HFF-Myc (cell line): Measurements from ENCODE around the gene PIGR.

Experiments used
- DNase-seq: peaks from one replicate; pipeline ENCODE4 v3.0.0-alpha.2; 2011; ENCODE audit warnings: low read depth; ENCODE audit errors: extremely low read depth
- H3K4me3 ChIP-seq: replicated peaks from 2 replicates; pipeline ENCODE4 v1.5.1; 2011; ENCODE audit warnings: low read depth, mild to moderate bottlenecking, control low read depth, low read length
- TF ChIP-seq, protein P1 (sequence below): IDR thresholded peaks from 2 replicates; pipeline ENCODE4 v1.5.1; 2012; ENCODE audit warnings: mild to moderate bottlenecking, low read depth, low read length, control low read depth; ENCODE audit errors: missing control alignments

PIGR gene

DNA sequence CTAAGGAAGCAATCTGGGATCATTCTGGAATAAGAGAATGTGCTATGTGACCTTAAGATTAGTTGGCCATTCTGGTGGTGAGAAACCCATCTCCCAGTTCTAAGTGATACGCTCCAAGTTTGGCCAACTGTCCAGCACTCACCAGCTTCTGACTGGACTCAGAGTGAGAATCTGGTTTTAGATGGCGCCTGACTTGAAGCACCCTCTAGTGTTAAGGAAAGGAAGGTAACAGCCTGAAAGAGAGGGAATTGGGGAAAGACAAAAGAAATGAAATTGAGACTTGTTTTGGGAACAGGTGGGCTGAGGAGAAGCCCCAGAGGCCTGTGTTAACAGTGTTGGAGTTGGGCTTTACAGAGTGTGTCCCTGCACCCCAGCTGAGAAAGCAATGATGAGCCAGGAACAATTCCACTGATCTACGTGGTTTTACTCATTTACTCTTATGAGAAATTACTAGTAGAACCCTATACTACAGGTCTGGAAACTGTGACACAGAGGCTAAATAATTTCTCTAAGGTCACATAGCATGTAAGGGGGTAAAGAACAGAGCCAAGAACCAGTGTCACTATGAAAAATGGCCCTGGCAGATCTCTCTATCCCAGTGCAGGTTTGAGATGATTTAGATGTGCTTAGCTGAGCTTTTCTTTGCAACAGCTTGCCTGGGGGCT is 33.2 kb upstream of the PIGR start:
- no peak overlapping the region for H3K4me3 ChIP-seq
- DNase-seq = no peak
- TF ChIP-seq, protein P1, sequence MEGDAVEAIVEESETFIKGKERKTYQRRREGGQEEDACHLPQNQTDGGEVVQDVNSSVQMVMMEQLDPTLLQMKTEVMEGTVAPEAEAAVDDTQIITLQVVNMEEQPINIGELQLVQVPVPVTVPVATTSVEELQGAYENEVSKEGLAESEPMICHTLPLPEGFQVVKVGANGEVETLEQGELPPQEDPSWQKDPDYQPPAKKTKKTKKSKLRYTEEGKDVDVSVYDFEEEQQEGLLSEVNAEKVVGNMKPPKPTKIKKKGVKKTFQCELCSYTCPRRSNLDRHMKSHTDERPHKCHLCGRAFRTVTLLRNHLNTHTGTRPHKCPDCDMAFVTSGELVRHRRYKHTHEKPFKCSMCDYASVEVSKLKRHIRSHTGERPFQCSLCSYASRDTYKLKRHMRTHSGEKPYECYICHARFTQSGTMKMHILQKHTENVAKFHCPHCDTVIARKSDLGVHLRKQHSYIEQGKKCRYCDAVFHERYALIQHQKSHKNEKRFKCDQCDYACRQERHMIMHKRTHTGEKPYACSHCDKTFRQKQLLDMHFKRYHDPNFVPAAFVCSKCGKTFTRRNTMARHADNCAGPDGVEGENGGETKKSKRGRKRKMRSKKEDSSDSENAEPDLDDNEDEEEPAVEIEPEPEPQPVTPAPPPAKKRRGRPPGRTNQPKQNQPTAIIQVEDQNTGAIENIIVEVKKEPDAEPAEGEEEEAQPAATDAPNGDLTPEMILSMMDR = peak; percentile 63

GRCh38 chr1:206978259-206978658 is 32.0 kb upstream of the PIGR start:
- no peak overlapping the region for H3K4me3 ChIP-seq
- TF ChIP-seq, protein P1 = no peak
- DNase-seq = no peak

DNA sequence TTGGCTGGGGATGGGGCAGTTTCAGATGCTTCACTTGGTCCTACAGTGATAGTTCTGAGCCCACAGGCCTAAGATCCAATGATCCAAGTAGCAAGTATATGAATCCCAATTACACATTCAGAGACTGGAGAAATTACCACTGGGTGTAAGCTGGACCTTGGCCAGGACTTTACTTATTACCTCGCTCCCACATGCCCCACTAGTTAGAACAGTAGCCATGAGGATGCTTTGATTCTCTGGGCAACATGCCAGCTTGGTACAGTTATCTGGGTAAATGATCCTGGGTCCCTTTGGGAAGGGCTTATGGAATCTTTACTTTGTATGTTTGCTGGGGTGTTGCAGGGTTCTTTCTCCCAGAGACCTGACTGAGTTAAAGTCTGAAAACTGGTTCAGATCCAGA is 29.0 kb upstream of the PIGR start:
- TF ChIP-seq, protein P1 = no peak
- DNase-seq = no peak

GRCh38 chr1:206974140-206974539 is 27.9 kb upstream of the PIGR start:
- no peak overlapping the region for H3K4me3 ChIP-seq
- TF ChIP-seq, protein P1 = no peak
- DNase-seq = no peak

More for the DNA sequence above, 29.0 kb upstream of the PIGR start:
- no peak overlapping the region for H3K4me3 ChIP-seq

GRCh38 chr1:206972728-206973127 is 26.5 kb upstream of the PIGR start:
- no peak for DNase-seq

GRCh38 chr1:206971029-206971655 is 24.9 kb upstream of the PIGR start:
- TF ChIP-seq, protein P1 = no peak
- DNase-seq = no peak
- H3K4me3 ChIP-seq = no peak overlapping the region

More at GRCh38 chr1:206972728-206973127, 26.5 kb upstream of the PIGR start:
- TF ChIP-seq, protein P1 = no peak
- H3K4me3 ChIP-seq = no peak overlapping the region
